Cardiac ventricle fibroblast (primary cell): ENCODE measurements around the gene NPSR1. TPM values are rescaled to one million over a fixed set of nuclear protein-coding genes. Genes with fewer than 3 reads are reported as not detected.

Experiments
- total RNA-seq: library from RNA; depleted of rRNA; stranded (reverse); fragments of >200 nt; gene quantifications from 2 replicates; pipeline ENCODE4 v1.2.3, GENCODE V29; 2015

Gene NPSR1, protein sequence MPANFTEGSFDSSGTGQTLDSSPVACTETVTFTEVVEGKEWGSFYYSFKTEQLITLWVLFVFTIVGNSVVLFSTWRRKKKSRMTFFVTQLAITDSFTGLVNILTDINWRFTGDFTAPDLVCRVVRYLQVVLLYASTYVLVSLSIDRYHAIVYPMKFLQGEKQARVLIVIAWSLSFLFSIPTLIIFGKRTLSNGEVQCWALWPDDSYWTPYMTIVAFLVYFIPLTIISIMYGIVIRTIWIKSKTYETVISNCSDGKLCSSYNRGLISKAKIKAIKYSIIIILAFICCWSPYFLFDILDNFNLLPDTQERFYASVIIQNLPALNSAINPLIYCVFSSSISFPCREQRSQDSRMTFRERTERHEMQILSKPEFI
- not detected in 2 replicates for total RNA-seq

GRCh38 chr7:34657632-34658268 is at the start of gene NPSR1:
Gene NPSR1 (plus strand): TSS chr7:34658218. CDS start chr7:34658413, 195 bp downstream.

